GDM1 (cell line): ENCODE measurements around the gene ADCY10.
"Not testable (repeated sequence)": the region's sequence is repeated elsewhere in the genome, so short reads cannot be mapped to it uniquely, and the experiment has no call there.

ENCODE experiments used
- DNase-seq: peaks from one replicate; lab custom pipeline; 2025; lab: John Stamatoyannopoulos, UW

The ADCY10 gene

DNA sequence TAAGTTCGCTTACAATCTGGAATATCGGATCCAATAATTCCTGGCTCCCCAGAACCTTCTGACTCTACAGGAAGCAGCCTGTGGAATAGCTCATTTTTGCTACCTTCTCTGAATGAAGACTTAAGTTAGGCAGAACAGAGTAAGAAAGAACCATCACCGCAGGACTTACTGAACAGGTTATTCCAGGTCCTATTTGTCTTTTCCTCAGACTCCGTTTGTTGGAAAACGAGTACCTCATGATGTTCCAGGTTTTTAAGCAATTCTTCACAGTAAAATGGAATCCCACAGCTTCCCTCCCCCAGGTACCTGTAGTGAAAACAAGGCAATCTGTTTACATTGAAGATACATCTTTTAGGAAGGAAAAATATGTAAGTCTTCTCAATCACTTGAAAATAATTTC, 59.8 kb downstream of the ADCY10 start:
- DNase-seq: no peak

- DNase-seq: no peak
Measured at GRCh38 chr1:167849666-167850065, 64.3 kb downstream of the ADCY10 start.

GRCh38 chr1:167842872-167843271, 71.1 kb downstream of the ADCY10 start:
- DNase-seq: no peak

GRCh38 chr1:167841530-167841929, 72.4 kb downstream of the ADCY10 start:
- DNase-seq: no peak

DNA sequence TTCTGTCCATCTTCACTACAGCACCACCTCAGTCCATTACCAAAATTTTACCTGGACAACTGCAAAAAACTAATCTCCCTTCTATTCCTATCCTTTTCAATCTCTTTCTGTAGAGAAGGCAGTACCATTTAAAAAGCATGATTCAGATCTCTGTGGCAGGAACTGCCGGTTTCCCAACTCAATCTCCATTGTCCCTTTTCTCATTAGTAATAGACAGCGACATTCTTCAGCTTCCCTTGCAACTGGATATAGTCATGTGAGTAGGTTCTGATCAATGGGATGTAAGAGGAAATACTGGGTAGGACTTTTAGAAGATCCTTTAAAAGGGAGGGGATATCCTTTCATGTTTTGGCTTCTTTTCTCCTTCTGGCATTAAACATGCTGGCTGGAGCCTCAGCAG, 74.9 kb downstream of the ADCY10 start:
- no peak for DNase-seq

DNA sequence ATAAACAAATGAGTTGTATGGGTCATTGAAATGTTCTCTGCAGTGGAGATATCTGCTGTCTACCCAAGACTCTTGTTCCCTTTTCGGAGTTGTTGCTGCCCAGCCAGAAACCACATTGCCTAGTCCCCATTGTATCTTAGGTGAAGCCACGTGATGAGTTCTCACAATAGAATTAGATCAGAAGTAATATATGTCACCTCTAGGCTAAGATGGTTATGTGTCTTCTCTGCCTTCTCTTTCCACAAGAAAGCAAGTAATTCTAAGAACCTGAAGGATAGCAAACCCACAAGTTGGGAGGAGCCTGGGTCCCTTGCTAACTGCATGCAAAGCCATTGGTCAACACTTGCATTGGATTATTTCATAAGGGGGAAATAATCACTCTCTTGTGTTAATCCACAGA, 76.6 kb downstream of the ADCY10 start:
- DNase-seq: no peak

GRCh38 chr1:167836197-167836596, 77.7 kb downstream of the ADCY10 start:
- DNase-seq: no peak

DNA sequence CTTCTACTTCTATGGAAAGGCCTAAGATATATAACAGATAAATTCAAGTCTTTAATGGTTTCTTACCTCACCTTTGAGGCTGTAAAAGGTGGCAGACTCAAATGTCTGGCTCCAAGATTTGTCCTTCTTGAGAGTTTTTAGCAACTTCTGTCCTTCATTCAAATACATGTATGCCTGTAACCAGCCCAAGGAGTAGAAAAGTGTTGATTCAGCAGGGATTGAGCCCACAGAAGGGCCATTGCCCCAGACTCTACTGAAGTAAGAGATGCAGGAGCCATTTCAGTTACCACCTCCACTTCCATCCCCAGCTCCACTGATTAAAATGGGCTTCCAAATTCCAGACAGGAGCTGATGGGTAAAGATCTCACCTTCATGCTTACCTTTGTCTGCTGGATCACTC, 80.0 kb downstream of the ADCY10 start:
- no peak for DNase-seq

GRCh38 chr1:167832693-167833092, 81.2 kb downstream of the ADCY10 start:
- no peak for DNase-seq

DNA sequence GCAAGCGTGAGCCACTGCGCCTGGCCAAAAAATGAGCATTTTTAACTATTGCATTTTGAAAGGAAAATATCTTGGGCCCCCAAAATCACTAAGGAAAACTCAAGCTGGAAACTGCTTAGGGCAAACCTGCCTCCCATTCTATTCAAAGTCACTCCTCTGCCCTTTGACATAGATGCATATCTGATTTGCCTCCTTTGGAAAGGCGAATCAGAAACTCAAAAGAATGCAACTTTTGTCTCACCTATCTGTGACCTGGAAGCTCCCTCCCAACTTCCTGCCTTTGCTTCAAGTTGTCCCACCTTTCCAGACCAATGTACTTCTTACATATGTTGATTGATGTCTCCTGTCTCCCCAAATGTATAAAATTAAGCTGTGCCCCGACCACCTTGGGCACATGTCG, 83.3 kb downstream of the ADCY10 start:
- DNase-seq: not testable (repeated sequence)

DNA sequence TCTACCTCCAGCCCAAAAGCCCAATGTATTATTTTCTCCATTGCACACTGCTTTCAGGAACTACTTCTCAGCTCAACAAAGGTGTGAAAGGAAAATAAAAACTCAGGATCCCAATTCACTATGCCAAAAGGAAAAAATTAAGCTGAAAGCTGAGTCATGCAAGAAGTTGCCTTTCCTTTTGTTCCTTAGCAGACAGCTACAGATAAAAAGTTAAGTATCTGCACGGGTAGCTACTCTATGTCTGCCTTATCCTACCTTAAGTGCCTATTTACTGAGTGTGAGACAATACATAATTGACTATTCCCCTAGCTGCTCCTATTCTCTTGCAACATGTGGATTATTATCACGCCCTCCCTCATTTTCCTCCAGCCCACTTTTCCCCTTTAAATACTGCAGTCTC, 84.1 kb downstream of the ADCY10 start:
- no peak for DNase-seq

- DNase-seq: no peak
Measured at GRCh38 chr1:167826127-167826526, 87.8 kb downstream of the ADCY10 start.

- no peak for DNase-seq
Measured at GRCh38 chr1:167825419-167826079, 88.4 kb downstream of the ADCY10 start.

- DNase-seq: no peak
Measured at GRCh38 chr1:167824163-167824794, 89.7 kb downstream of the ADCY10 start.

DNA sequence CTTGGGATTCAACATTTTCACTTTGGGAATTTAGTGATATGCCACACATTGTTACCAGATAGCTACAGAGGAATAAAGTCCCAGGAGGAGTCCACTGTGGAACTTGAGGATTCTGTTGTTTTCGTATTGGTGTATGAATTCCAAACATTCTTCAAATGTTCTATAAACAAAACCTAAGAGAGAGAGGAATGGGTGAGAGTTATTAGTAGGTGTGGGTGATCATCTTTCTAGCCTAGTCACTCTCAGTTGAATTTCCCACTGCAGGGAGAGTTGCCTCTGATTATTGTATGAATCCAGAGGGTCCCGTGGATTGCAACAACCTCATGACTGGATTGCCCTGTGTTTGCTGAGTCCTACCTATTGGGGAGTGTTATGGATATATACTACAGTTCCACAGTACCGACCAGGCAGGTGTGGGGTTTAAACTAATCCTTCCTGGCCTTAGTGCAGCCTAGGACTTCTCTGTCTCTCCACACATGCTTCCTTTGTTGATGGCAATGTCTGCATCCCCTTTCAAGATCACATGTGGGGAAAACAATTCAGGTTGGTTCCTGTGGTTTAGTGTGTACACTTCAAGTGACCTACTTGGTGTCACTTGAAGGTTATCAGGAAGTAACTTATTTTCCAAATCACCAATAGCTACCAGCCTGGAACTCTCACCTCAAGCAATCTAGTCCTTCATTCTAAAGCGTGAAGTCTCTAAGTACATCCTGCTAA, 91.8 kb downstream of the ADCY10 start:
- DNase-seq: no peak

GRCh38 chr1:167821356-167821685, 92.6 kb downstream of the ADCY10 start:
- no peak for DNase-seq

- no peak for DNase-seq
Measured at GRCh38 chr1:167820684-167821355, 93.1 kb downstream of the ADCY10 start.

GRCh38 chr1:167819849-167820683, 93.9 kb downstream of the ADCY10 start:
- no peak for DNase-seq

DNA sequence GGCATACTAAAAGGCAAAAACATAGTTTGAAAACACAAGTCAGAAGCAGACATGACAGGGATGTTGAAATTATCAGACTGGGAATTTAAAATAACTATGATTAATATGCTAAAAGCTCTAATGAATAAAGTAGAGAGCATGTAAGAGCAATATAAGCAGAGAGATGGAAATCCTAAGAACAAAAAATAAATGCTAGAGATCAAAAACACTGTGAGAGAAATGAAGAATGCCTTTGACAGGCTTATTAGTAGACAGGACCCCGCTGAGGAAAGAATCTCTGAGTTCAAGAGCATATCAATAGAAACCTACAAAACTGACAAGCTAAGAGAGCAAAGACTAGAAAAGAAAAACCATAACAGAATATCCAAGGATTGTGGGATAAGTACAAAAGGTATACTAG, 98.3 kb downstream of the ADCY10 start:
- no peak for DNase-seq

DNA sequence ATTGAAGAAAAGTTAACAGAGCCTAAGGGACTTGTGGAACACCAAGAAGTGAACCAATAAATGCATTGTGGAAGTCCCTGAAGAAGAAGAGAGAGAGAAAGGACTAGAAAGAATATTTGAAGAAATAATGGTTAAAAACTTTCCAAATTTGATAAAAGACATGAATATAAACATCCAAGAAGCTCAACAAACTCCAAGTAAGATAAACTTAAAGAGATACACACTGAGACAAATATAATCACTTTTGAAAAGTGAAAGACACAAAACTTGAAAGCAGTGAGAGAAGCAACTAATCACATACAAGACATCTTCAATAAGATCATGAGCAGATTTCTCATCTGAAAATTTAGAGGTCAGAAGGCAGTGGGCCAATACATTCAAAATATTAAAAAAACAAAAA, 101.0 kb downstream of the ADCY10 start:
- no peak for DNase-seq

GRCh38 chr1:167808690-167809089, 105.2 kb downstream of the ADCY10 start:
- DNase-seq: no peak

DNA sequence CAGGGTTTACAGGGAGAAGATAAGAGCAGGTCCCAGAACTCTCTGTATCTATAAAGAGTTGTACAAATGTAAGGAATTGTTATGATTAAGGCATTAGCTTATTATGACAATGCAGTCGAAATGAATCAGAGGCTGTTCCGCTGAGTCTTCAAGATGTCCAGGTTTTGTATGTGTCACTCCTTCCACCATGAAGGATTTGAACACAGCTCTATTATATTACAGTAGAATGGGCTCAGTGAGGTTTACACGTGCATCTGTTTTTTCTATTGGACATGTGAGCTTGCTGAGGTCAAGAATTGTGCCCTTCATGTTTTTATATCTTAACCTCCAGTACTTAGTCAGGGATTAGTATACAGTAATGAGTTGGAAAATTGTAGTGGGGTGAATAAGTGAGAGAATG, 105.8 kb downstream of the ADCY10 start:
- no peak for DNase-seq
